Endothelial cell of umbilical vein (primary cell): ENCODE results near the gene EEF2K. TPM values are rescaled to one million over a fixed set of nuclear protein-coding genes. Genes with fewer than 3 reads are reported as not detected.

Source experiments
- BruUV-seq: library from RNA; stranded (reverse); fragments of 400-500 nt; replicated peaks from 2 replicates; lab custom pipeline; 2021; lab: Mats Ljungman, UMichigan
- CTCF ChIA-PET: fragments of 300-600, 350-600 bp; sonication (Branson Sonifier 250); formaldehyde crosslinking; loops from one replicate; lab custom pipeline; 2021; ENCODE audit warnings: antibody characterized with exemption, inconsistent platforms; lab: Charles Lee
- POLR2A ChIA-PET: fragments of 300-600, 350-600 bp; sonication (Branson Sonifier 250); formaldehyde crosslinking; loops from one replicate; lab custom pipeline; 2021; ENCODE audit warnings: antibody characterized with exemption, inconsistent platforms; lab: Charles Lee
- DNase-seq: peaks from one replicate; pipeline ENCODE4 v3.0.0-alpha.2; 2011; ENCODE audit warnings: low read depth, low spot score
- FAIRE-seq: peaks from 2 replicates; lab custom pipeline; 2011; peaks lifted over from hg19 to GRCh38; lab: Jason Lieb, UNC
- H2AFZ ChIP-seq: 2 replicates; pipeline ENCODE4 v1.6.0; 2012; ENCODE audit warnings: low read depth, low read length, control low read depth, inconsistent platforms
- H3K27ac ChIP-seq: 2 replicates; pipeline ENCODE4 v1.5.1; 2011; ENCODE audit warnings: low read depth, mild to moderate bottlenecking, control low read depth, low read length, moderate library complexity; ENCODE audit not compliant: insufficient read depth
- H3K27me3 ChIP-seq, 2 experiments: 2 replicates each; pipeline versions ENCODE4 v1.6.0 to v1.6.1; 2011; ENCODE audit warnings: low read length in 2 of 2, mixed read lengths in 1 of 2; ENCODE audit not compliant: control insufficient read depth in 2 of 2, insufficient read depth in 2 of 2
- H3K36me3 ChIP-seq, 2 experiments: 2 replicates in 1 of 2; 3 replicates in 1 of 2; pipeline ENCODE4 v1.5.1; 2011; ENCODE audit warnings: low read length in 2 of 2, mild to moderate bottlenecking in 1 of 2, moderate library complexity in 1 of 2; ENCODE audit not compliant: control insufficient read depth in 2 of 2, insufficient read depth in 2 of 2; ENCODE audit errors: extremely low read depth in 1 of 2
- H3K4me1 ChIP-seq: 3 replicates; pipeline ENCODE4 v1.5.1; 2011; ENCODE audit warnings: mild to moderate bottlenecking, low read length; ENCODE audit not compliant: control insufficient read depth, insufficient read depth; ENCODE audit errors: extremely low read depth
- H3K4me2 ChIP-seq: 2 replicates; pipeline ENCODE4 v1.6.1; 2011; ENCODE audit warnings: low read length, control low read depth, mixed read lengths; ENCODE audit not compliant: insufficient read depth
- H3K4me3 ChIP-seq, 3 experiments: fragments of 200-600 bp in 1 of 3; sonication (generic), shearing (Covaris generic) in 1 of 3; replicated peaks in 1 of 3; 2 replicates each; pipeline ENCODE4 v1.5.1; 2011 to 2016; ENCODE audit warnings: control low read depth in 3 of 3, low read length in 3 of 3, mild to moderate bottlenecking in 2 of 3, inconsistent platforms in 1 of 3, low read depth in 1 of 3, moderate library complexity in 1 of 3; ENCODE audit not compliant: insufficient read depth in 1 of 3
- H3K79me2 ChIP-seq: 2 replicates; pipeline ENCODE4 v1.6.0; 2012; ENCODE audit warnings: low read length, inconsistent platforms; ENCODE audit not compliant: control insufficient read depth, insufficient read depth
- H3K9ac ChIP-seq: replicated peaks from 2 replicates; pipeline ENCODE3; 2011; ENCODE audit warnings: low read length, control low read depth; ENCODE audit not compliant: insufficient read depth; ENCODE audit errors: extremely low read depth
- H3K9me1 ChIP-seq: replicated peaks from 3 replicates; pipeline ENCODE4 v1.6.0; 2011; ENCODE audit warnings: mild to moderate bottlenecking, low read length; ENCODE audit not compliant: control insufficient read depth, insufficient read depth; ENCODE audit errors: extremely low read depth
- H3K9me3 ChIP-seq: replicated peaks from 2 replicates; pipeline ENCODE4 v1.5.1; 2012; ENCODE audit warnings: low read length, inconsistent platforms; ENCODE audit not compliant: control insufficient read depth, insufficient read depth
- H4K20me1 ChIP-seq: replicated peaks from 2 replicates; pipeline ENCODE3; 2011; ENCODE audit warnings: mild to moderate bottlenecking, low read length; ENCODE audit not compliant: control insufficient read depth, insufficient read depth; ENCODE audit errors: extremely low read depth
- EZH2 ChIP-seq: IDR thresholded peaks from 2 replicates; pipeline ENCODE4 v1.6.1; 2012; ENCODE audit warnings: borderline replicate concordance, low read depth, mild to moderate bottlenecking, moderate library complexity, low read length, inconsistent platforms; ENCODE audit not compliant: severe bottlenecking
- GATA2 ChIP-seq: IDR thresholded peaks from 2 replicates; pipeline ENCODE4 v1.7.0; 2011; ENCODE audit warnings: low read depth, mild to moderate bottlenecking, moderate library complexity, mixed read lengths, low read length; ENCODE audit not compliant: insufficient read length, insufficient read depth
- JUN ChIP-seq: IDR thresholded peaks from 2 replicates; pipeline ENCODE4 v1.6.1; 2011; ENCODE audit warnings: borderline replicate concordance, low read depth; ENCODE audit not compliant: insufficient read length, insufficient read depth
- MYC ChIP-seq: IDR thresholded peaks from one replicate; pipeline ENCODE4 v1.6.1; 2011; ENCODE audit warnings: mild to moderate bottlenecking, low read depth, low read length
- POLR2AphosphoS5 ChIP-seq: IDR thresholded peaks from 2 replicates; pipeline ENCODE4 v1.6.1; 2012; ENCODE audit warnings: low read depth, mild to moderate bottlenecking, control low read depth, low read length, moderate library complexity; ENCODE audit not compliant: insufficient read depth
- dilution Hi-C: fragments of 300-500 bp; cut with MboI; formaldehyde crosslinking; loops from one replicate; pipeline ENCODE4 v1.15.0; 2019; ENCODE audit warnings: low sequenced_read_pairs; ENCODE audit not compliant: extremely low pct_ligation_motif_present
- intact Hi-C: fragments of 100-400 bp; cut with micrococcal nuclease; formaldehyde crosslinking; loops from one replicate; pipeline ENCODE4 v1.10.0; 2022
- polyA plus RNA-seq, 4 experiments: library from polyadenylated mRNA; depleted of rRNA in 3 of 4; stranded (reverse) in 3 of 4; unstranded in 1 of 4; fragments of >200 nt; gene quantifications; 2 replicates each; pipeline versions ENCODE4 v1.2.1 to v1.2.3, GENCODE V29; 2011 to 2012; ENCODE audit warnings: missing spikeins in 1 of 4
- total RNA-seq: library from RNA; stranded (reverse); gene quantifications from 2 replicates; pipeline ENCODE4 v1.2.3, GENCODE V29; 2021
- TF ChIP-seq, protein P1 (sequence below), 2 donors: IDR thresholded peaks; 1 replicate in 1 of 2; 2 replicates in 1 of 2; pipeline ENCODE4 v1.5.1; 2011; ENCODE audit warnings: low read length in 2 of 2, mild to moderate bottlenecking in 2 of 2, moderate library complexity in 2 of 2, control low read depth in 1 of 2, inconsistent platforms in 1 of 2, low read depth in 1 of 2; ENCODE audit not compliant: insufficient read depth in 1 of 2; ENCODE audit errors: extremely low read depth in 1 of 2

EEF2K gene
- total and polyA plus RNA-seq, 2 donors (not counting 3 experiments of a cell fraction or from before 2014, with no cell fraction given), result 16.0 to 48.6 TPM

GRCh38 chr16:22165508-22166285 is 40.4 kb upstream of the EEF2K start:
- peaks cover 9 to 24% of the 10 kb centered on the region in 2 experiments for H3K27me3 ChIP-seq
- BruUV-seq, result no TSS peak
- no peaks in the 10 kb centered on the region for H3K9me1 ChIP-seq
- H3K36me3 ChIP-seq, result no peaks in the 10 kb centered on the region
- intact Hi-C loops, result no loop called here
- H3K79me2 ChIP-seq, result no peaks in the 10 kb centered on the region
- CTCF ChIA-PET, result interaction anchor here (1.4 kb wide), 1 partner anchor 23 kb away, joined by 3 read pairs; no protein-coding TSS in a partner anchor
- H4K20me1 ChIP-seq, result no peaks in the 10 kb centered on the region
- H3K9ac ChIP-seq, result no peak overlapping the region
- POLR2A ChIA-PET, result no interaction called here
- no peaks in the 10 kb centered on the region for H3K9me3 ChIP-seq
- TF ChIP-seq, protein P1, sequence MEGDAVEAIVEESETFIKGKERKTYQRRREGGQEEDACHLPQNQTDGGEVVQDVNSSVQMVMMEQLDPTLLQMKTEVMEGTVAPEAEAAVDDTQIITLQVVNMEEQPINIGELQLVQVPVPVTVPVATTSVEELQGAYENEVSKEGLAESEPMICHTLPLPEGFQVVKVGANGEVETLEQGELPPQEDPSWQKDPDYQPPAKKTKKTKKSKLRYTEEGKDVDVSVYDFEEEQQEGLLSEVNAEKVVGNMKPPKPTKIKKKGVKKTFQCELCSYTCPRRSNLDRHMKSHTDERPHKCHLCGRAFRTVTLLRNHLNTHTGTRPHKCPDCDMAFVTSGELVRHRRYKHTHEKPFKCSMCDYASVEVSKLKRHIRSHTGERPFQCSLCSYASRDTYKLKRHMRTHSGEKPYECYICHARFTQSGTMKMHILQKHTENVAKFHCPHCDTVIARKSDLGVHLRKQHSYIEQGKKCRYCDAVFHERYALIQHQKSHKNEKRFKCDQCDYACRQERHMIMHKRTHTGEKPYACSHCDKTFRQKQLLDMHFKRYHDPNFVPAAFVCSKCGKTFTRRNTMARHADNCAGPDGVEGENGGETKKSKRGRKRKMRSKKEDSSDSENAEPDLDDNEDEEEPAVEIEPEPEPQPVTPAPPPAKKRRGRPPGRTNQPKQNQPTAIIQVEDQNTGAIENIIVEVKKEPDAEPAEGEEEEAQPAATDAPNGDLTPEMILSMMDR (IDR thresholded peaks at IDR 0.05; ENCODE audit: extremely low read depth in 1 of 2, insufficient read depth in 1 of 2, low read depth in 1 of 2, low read length in 2 of 2), result no peak
- no peak for TF ChIP-seq JUN
- no peak for TF ChIP-seq GATA2
- TF ChIP-seq EZH2, result no peak
- no peak for TF ChIP-seq MYC
- TF ChIP-seq POLR2AphosphoS5, result no peak
- H3K4me3 ChIP-seq, result no peak overlapping the region
- dilution Hi-C loops, result no loop called here
- no peak overlapping the region for H3K4me2 ChIP-seq
- FAIRE-seq, result no peak
- no peak overlapping the region for H3K27ac ChIP-seq
- no peak for DNase-seq
- no peak overlapping the region for H2AFZ ChIP-seq
- H3K4me1 ChIP-seq, result no peaks in the 10 kb centered on the region
